H9 (cell line): ENCODE data around the gene TMEM169. TPM values are rescaled to one million over a fixed set of nuclear protein-coding genes. Genes with fewer than 3 reads are reported as not detected.

ENCODE experiments used
- DNase-seq: peaks from one replicate; pipeline ENCODE4 v3.0.0-alpha.2; 2017
- H2AFZ ChIP-seq: one replicate; pipeline ENCODE4 v1.6.1; 2013; ENCODE audit warnings: mild to moderate bottlenecking, low read length, control low read depth, moderate library complexity
- H2AK5ac ChIP-seq: 2 replicates; pipeline ENCODE4 v1.6.1; 2013; ENCODE audit warnings: low read length, control low read depth, mixed read lengths; ENCODE audit not compliant: insufficient read length
- H2BK120ac ChIP-seq: one replicate; pipeline ENCODE4 v1.6.1; 2013; ENCODE audit warnings: low read depth, mild to moderate bottlenecking, low read length, control low read depth, inconsistent platforms; ENCODE audit not compliant: poor library complexity, severe bottlenecking
- H2BK12ac ChIP-seq: 2 replicates; pipeline ENCODE4 v1.6.1; 2013; ENCODE audit warnings: low read length, control low read depth, mixed read lengths, low read depth; ENCODE audit not compliant: insufficient read length
- H2BK15ac ChIP-seq: 2 replicates; pipeline ENCODE4 v1.6.1; 2013; ENCODE audit warnings: low read depth, low read length, control low read depth
- H2BK20ac ChIP-seq: one replicate; pipeline ENCODE4 v1.6.1; 2013; ENCODE audit warnings: low read depth, mild to moderate bottlenecking, low read length, control low read depth, inconsistent platforms; ENCODE audit not compliant: poor library complexity, severe bottlenecking
- H2BK5ac ChIP-seq: 2 replicates; pipeline ENCODE4 v1.6.1; 2013; ENCODE audit warnings: low read length, control low read depth, mixed read lengths; ENCODE audit not compliant: insufficient read length
- H3K14ac ChIP-seq: 2 replicates; pipeline ENCODE4 v1.6.1; 2013; ENCODE audit warnings: low read length, control low read depth; ENCODE audit not compliant: insufficient read depth
- H3K18ac ChIP-seq: 2 replicates; pipeline ENCODE4 v1.6.1; 2013; ENCODE audit warnings: low read depth, mild to moderate bottlenecking, mixed read lengths, low read length, control low read depth; ENCODE audit not compliant: insufficient read length
- H3K23ac ChIP-seq: 2 replicates; pipeline ENCODE4 v1.6.1; 2013; ENCODE audit warnings: low read length, control low read depth, mixed read lengths, low read depth; ENCODE audit not compliant: insufficient read length
- H3K23me2 ChIP-seq: 2 replicates; pipeline ENCODE4 v1.6.1; 2013; ENCODE audit warnings: low read depth, mild to moderate bottlenecking, mixed read lengths, low read length, control low read depth; ENCODE audit not compliant: insufficient read length, poor library complexity, severe bottlenecking
- H3K27ac ChIP-seq: 2 replicates; pipeline ENCODE4 v1.5.1; 2013; ENCODE audit warnings: low read length, control low read depth, mixed read lengths, low read depth; ENCODE audit not compliant: insufficient read length
- H3K27me3 ChIP-seq: 2 replicates; pipeline ENCODE4 v1.6.1; 2013; ENCODE audit warnings: low read length, control low read depth, inconsistent platforms; ENCODE audit not compliant: insufficient read depth
- H3K4ac ChIP-seq: 2 replicates; pipeline ENCODE4 v1.6.1; 2013; ENCODE audit warnings: low read depth, mild to moderate bottlenecking, control low read depth, inconsistent platforms, low read length, moderate library complexity
- H3K4me1 ChIP-seq: 2 replicates; pipeline ENCODE4 v1.6.1; 2013; ENCODE audit warnings: low read length, control low read depth, inconsistent platforms; ENCODE audit not compliant: insufficient read depth
- H3K4me2 ChIP-seq: 2 replicates; pipeline ENCODE4 v1.6.1; 2013; ENCODE audit warnings: low read length, control low read depth, mixed read lengths; ENCODE audit not compliant: insufficient read length, insufficient read depth
- H3K56ac ChIP-seq: 2 replicates; pipeline ENCODE4 v1.6.1; 2013; ENCODE audit warnings: low read depth, mild to moderate bottlenecking, mixed read lengths, low read length, control low read depth; ENCODE audit not compliant: insufficient read length
- H3K79me1 ChIP-seq: 2 replicates; pipeline ENCODE4 v1.6.1; 2013; ENCODE audit warnings: low read depth, mild to moderate bottlenecking, moderate library complexity, low read length, control low read depth, inconsistent platforms; ENCODE audit not compliant: insufficient read depth, poor library complexity, severe bottlenecking
- H3K79me2 ChIP-seq: 2 replicates; pipeline ENCODE4 v1.6.1; 2013; ENCODE audit warnings: low read length, control low read depth, inconsistent platforms; ENCODE audit not compliant: insufficient read depth
- H3K9ac ChIP-seq: 2 replicates; pipeline ENCODE4 v1.6.1; 2013; ENCODE audit warnings: low read length, control low read depth, mixed read lengths; ENCODE audit not compliant: insufficient read length; ENCODE audit errors: extremely low read depth
- H3K9me3 ChIP-seq: one replicate; pipeline ENCODE4 v1.6.1; 2013; ENCODE audit warnings: low read depth, low read length, inconsistent platforms; ENCODE audit not compliant: control insufficient read depth
- H3T11ph ChIP-seq: one replicate; pipeline ENCODE4 v1.6.1; 2013; ENCODE audit warnings: mild to moderate bottlenecking, low read length, control low read depth, inconsistent platforms
- H4K20me1 ChIP-seq: one replicate; pipeline ENCODE4 v1.6.1; 2013; ENCODE audit not compliant: control insufficient read depth, insufficient read length, insufficient read depth
- H4K5ac ChIP-seq: 2 replicates; pipeline ENCODE4 v1.6.1; 2013; ENCODE audit warnings: low read depth, mild to moderate bottlenecking, mixed read lengths, low read length, control low read depth; ENCODE audit not compliant: insufficient read length
- H4K8ac ChIP-seq: replicated peaks from 2 replicates; pipeline ENCODE4 v1.6.1; 2013; ENCODE audit warnings: low read length, control low read depth, mixed read lengths, low read depth; ENCODE audit not compliant: insufficient read length
- H4K91ac ChIP-seq: 2 replicates; pipeline ENCODE4 v1.6.1; 2013; ENCODE audit warnings: low read depth, mild to moderate bottlenecking, moderate library complexity, mixed read lengths, low read length, control low read depth; ENCODE audit not compliant: insufficient read length
- H3K27ac Mint-ChIP-seq, 3 experiments: 2 replicates in 2 of 3; 3 replicates in 1 of 3; pipeline ENCODE4 v1.8.0; 2020 to 2021; ENCODE audit warnings: mixed read lengths in 3 of 3, mild to moderate bottlenecking in 1 of 3, moderate library complexity in 1 of 3
- H3K27me3 Mint-ChIP-seq: 2 replicates; pipeline ENCODE4 v1.8.0; 2021; ENCODE audit warnings: low read depth, mild to moderate bottlenecking, moderate library complexity, mixed read lengths
- H3K36me3 Mint-ChIP-seq, 3 experiments: 2 replicates in 2 of 3; 3 replicates in 1 of 3; pipeline ENCODE4 v1.8.0; 2020 to 2021; ENCODE audit warnings: low read depth in 3 of 3, mixed read lengths in 3 of 3; ENCODE audit not compliant: insufficient read depth in 1 of 3
- H3K4me1 Mint-ChIP-seq, 2 experiments: 2 replicates each; pipeline ENCODE4 v1.8.0; 2020; ENCODE audit warnings: mixed read lengths in 2 of 2
- H3K4me3 Mint-ChIP-seq, 2 experiments: 2 replicates in 1 of 2; 3 replicates in 1 of 2; pipeline ENCODE4 v1.8.0; 2020 to 2021; ENCODE audit warnings: mild to moderate bottlenecking in 2 of 2, mixed read lengths in 2 of 2, moderate library complexity in 1 of 2
- H3K9me3 Mint-ChIP-seq, 2 experiments: 2 replicates in 1 of 2; 3 replicates in 1 of 2; pipeline ENCODE4 v1.8.0; 2020; ENCODE audit warnings: mild to moderate bottlenecking in 2 of 2, mixed read lengths in 2 of 2, moderate library complexity in 1 of 2
- CTCF ChIP-seq: fragments of 200-600 bp; sonication (generic); conservative IDR thresholded peaks from 3 replicates; pipeline ENCODE4 v1.8.0; 2021; ENCODE audit warnings: antibody characterized with exemption, mild to moderate bottlenecking
- whole genome bisulfite sequencing: extraction: QIAGEN DNeasy Blood & Tissue Kit; methylation state at CpG from one replicate; pipeline ENCODE4 v1.1.7; 2013; ENCODE audit warnings: missing lambda C conversion rate, low lambda C conversion rate, mixed read lengths; ENCODE audit not compliant: insufficient read length; ENCODE audit errors: extremely low coverage; 5-methylcytosine and 5-hydroxymethylcytosine counted together
- total RNA-seq: library from RNA; stranded (reverse); gene quantifications from 2 replicates; pipeline ENCODE4 v1.2.1, GENCODE V29; 2021

TMEM169 gene
- total RNA-seq, 1 experiment from 2014 or later: 1.0 TPM

- no peak overlapping the region for H2AFZ ChIP-seq
- H3K4ac ChIP-seq: no peak overlapping the region
- no peak overlapping the region for H3K9ac ChIP-seq
- no peak overlapping the region for H3K27ac ChIP-seq
- no peak for TF ChIP-seq CTCF
- WGBS: no CpG with 5 or more reads among the region's 7 CpGs
- H2BK120ac ChIP-seq: no peak overlapping the region
- no peaks in the 10 kb centered on the region for H3K27me3 Mint-ChIP-seq
- H3K14ac ChIP-seq: no peak overlapping the region
- H3K4me3 Mint-ChIP-seq: no peak overlapping the region
- no peaks in the 10 kb centered on the region for H3K79me2 ChIP-seq
- H4K5ac ChIP-seq: no peak overlapping the region
- H3K79me1 ChIP-seq: no peaks in the 10 kb centered on the region
- no peaks in the 10 kb centered on the region for H3K27me3 ChIP-seq
- H3K4me1 Mint-ChIP-seq: peaks cover 8 to 11% of the 10 kb centered on the region in 2 experiments; a peak in 3 of 4 replicates
- H4K91ac ChIP-seq: no peak overlapping the region
- H2BK20ac ChIP-seq: no peak overlapping the region
- peaks cover 9 to 30% (median 16%) of the 10 kb centered on the region in 3 experiments; a peak in 6 of 7 replicates for H3K36me3 Mint-ChIP-seq
- H3K4me1 ChIP-seq: no peaks in the 10 kb centered on the region
- DNase-seq: no peak
- H4K20me1 ChIP-seq: no peaks in the 10 kb centered on the region
- H4K8ac ChIP-seq: no peak overlapping the region
- H2AK5ac ChIP-seq: no peak overlapping the region
- no peak overlapping the region for H3K56ac ChIP-seq
- H2BK5ac ChIP-seq: no peak overlapping the region
- H2BK15ac ChIP-seq: no peak overlapping the region
- H3K18ac ChIP-seq: no peak overlapping the region
- H3K9me3 ChIP-seq: no peaks in the 10 kb centered on the region
- H3K23me2 ChIP-seq: no peaks in the 10 kb centered on the region
- peaks cover 0 to under 1% of the 10 kb centered on the region in 2 experiments; a peak in 1 of 5 replicates for H3K9me3 Mint-ChIP-seq
- peak overlapping the region in 1 of 3 experiments; percentile 60; a peak in 4 of 7 replicates for H3K27ac Mint-ChIP-seq
- H3K4me2 ChIP-seq: no peak overlapping the region
- H2BK12ac ChIP-seq: no peak overlapping the region
- H3K23ac ChIP-seq: no peak overlapping the region
- H3T11ph ChIP-seq: no peak overlapping the region
Measured at GRCh38 chr2:216057688-216058193, 24.0 kb upstream of the TMEM169 start.
